C4-2B (cell line): ENCODE data around the gene GAB1.
A peak's percentile ranks its signal among the peaks of the same experiment; 100 is the strongest.

Experiments
- H3K27ac ChIP-seq: fragments of 450-650 bp; 2 replicates; pipeline ENCODE4 v1.5.1; 2017
- ZFX ChIP-seq: fragments of 450-650 bp; IDR thresholded peaks from 2 replicates; pipeline ENCODE4 v1.6.1; 2017
- TF ChIP-seq, protein P1 (sequence below): fragments of 450-650 bp; conservative IDR thresholded peaks from 2 replicates; pipeline ENCODE4 v1.5.1; 2017; ENCODE audit warnings: mild to moderate bottlenecking

Gene GAB1

GRCh38 chr4:143514497-143514896, 177.8 kb downstream of the GAB1 start:
- peak overlapping the region; percentile 94 for H3K27ac ChIP-seq

GRCh38 chr4:143514901-143515300, 178.2 kb downstream of the GAB1 start:
- peak overlapping the region; percentile 94 for H3K27ac ChIP-seq
- TF ChIP-seq ZFX: no peak

More at GRCh38 chr4:143514497-143514896, 177.8 kb downstream of the GAB1 start:
- TF ChIP-seq, protein P1, sequence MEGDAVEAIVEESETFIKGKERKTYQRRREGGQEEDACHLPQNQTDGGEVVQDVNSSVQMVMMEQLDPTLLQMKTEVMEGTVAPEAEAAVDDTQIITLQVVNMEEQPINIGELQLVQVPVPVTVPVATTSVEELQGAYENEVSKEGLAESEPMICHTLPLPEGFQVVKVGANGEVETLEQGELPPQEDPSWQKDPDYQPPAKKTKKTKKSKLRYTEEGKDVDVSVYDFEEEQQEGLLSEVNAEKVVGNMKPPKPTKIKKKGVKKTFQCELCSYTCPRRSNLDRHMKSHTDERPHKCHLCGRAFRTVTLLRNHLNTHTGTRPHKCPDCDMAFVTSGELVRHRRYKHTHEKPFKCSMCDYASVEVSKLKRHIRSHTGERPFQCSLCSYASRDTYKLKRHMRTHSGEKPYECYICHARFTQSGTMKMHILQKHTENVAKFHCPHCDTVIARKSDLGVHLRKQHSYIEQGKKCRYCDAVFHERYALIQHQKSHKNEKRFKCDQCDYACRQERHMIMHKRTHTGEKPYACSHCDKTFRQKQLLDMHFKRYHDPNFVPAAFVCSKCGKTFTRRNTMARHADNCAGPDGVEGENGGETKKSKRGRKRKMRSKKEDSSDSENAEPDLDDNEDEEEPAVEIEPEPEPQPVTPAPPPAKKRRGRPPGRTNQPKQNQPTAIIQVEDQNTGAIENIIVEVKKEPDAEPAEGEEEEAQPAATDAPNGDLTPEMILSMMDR: no peak
- TF ChIP-seq ZFX: no peak

GRCh38 chr4:143515905-143516304, 179.2 kb downstream of the GAB1 start:
- H3K27ac ChIP-seq: no peak overlapping the region
- TF ChIP-seq, protein P1: no peak
- TF ChIP-seq ZFX: no peak

DNA sequence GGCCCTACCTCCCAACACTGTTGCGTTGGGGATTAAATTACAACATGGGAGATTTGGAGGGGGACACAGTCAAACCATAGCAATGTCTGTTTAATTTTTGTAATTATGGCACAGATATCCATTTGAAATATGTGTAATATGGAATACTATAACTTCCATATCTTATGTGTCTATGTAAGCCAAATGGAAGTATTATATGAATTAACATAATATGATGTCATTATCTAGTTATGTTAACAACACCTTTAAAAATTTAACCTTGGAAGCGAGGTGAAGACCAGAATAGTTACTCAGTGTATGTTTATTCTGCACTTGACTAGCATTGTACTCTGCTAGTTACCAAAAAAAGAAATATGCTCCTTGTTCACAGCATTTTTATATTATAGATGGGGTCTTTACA, 181.1 kb downstream of the GAB1 start:
- no peak for TF ChIP-seq ZFX
- TF ChIP-seq, protein P1: no peak
- no peak overlapping the region for H3K27ac ChIP-seq
